Hepatocyte (in vitro differentiated cells): ENCODE measurements around the gene RSAD1. TPM values are rescaled to one million over a fixed set of nuclear protein-coding genes. Genes with fewer than 3 reads are reported as not detected.

Source experiments
- DNase-seq: peaks from one replicate; pipeline ENCODE4 v3.0.0-alpha.2; 2016; ENCODE audit warnings: low spot score
- H2AFZ ChIP-seq: fragments of 200-600 bp; sonication (generic); 2 replicates; pipeline ENCODE4 v1.6.0; 2016; ENCODE audit warnings: antibody characterized with exemption, mild to moderate bottlenecking
- H3K27ac ChIP-seq: fragments of 200-600 bp; sonication (generic); 2 replicates; pipeline ENCODE4 v1.5.1; 2016; ENCODE audit warnings: mild to moderate bottlenecking
- H3K27me3 ChIP-seq: fragments of 200-600 bp; sonication (generic); 2 replicates; pipeline ENCODE4 v1.6.1; 2016
- H3K36me3 ChIP-seq: fragments of 200-600 bp; sonication (generic); replicated peaks from 2 replicates; pipeline ENCODE4 v1.5.1; 2016; ENCODE audit warnings: low read depth; ENCODE audit not compliant: insufficient read depth
- H3K4me1 ChIP-seq: fragments of 200-600 bp; sonication (generic); 2 replicates; pipeline ENCODE4 v1.5.1; 2016; ENCODE audit warnings: mild to moderate bottlenecking, moderate library complexity; ENCODE audit not compliant: insufficient read depth
- H3K4me2 ChIP-seq: fragments of 200-600 bp; sonication (generic); 2 replicates; pipeline ENCODE4 v1.6.0; 2016
- H3K4me3 ChIP-seq: fragments of 200-600 bp; sonication (generic); 2 replicates; pipeline ENCODE4 v1.5.1; 2016; ENCODE audit warnings: mild to moderate bottlenecking
- H3K79me2 ChIP-seq: fragments of 200-600 bp; sonication (generic); 2 replicates; pipeline ENCODE4 v1.6.0; 2017; ENCODE audit warnings: mild to moderate bottlenecking
- H3K9me2 ChIP-seq: fragments of 200-600 bp; sonication (generic); replicated peaks from 2 replicates; pipeline ENCODE4 v1.6.0; 2017; ENCODE audit warnings: mild to moderate bottlenecking; ENCODE audit not compliant: insufficient read depth
- H3K9me3 ChIP-seq: fragments of 200-600 bp; sonication (generic); 2 replicates; pipeline ENCODE4 v1.5.1; 2016; ENCODE audit warnings: low read depth, mild to moderate bottlenecking
- H4K20me1 ChIP-seq: fragments of 200-600 bp; sonication (generic); 2 replicates; pipeline ENCODE4 v1.6.0; 2016; ENCODE audit warnings: mild to moderate bottlenecking; ENCODE audit not compliant: insufficient read depth, poor library complexity, severe bottlenecking
- CTCF ChIP-seq: fragments of 200-600 bp; sonication (generic); IDR thresholded peaks from 2 replicates; pipeline ENCODE4 v1.5.1; 2016; ENCODE audit warnings: antibody characterized with exemption, mild to moderate bottlenecking; ENCODE audit not compliant: poor library complexity
- EZH2 ChIP-seq: fragments of 200-600 bp; sonication (generic); IDR thresholded peaks from 2 replicates; pipeline ENCODE4 v1.6.1; 2016; ENCODE audit warnings: antibody characterized with exemption, mild to moderate bottlenecking, borderline replicate concordance
- EZH2phosphoT487 ChIP-seq: fragments of 200-600 bp; sonication (generic); IDR thresholded peaks from one replicate; pipeline ENCODE4 v1.6.1; 2018; ENCODE audit warnings: antibody characterized with exemption, mild to moderate bottlenecking, low read depth, moderate library complexity; ENCODE audit not compliant: unreplicated experiment, severe bottlenecking
- whole genome bisulfite sequencing: methylation state at CpG from one replicate; pipeline ENCODE4 v1.1.6; 2016; ENCODE audit warnings: low lambda C conversion rate; ENCODE audit errors: missing lambda C conversion rate; 5-methylcytosine and 5-hydroxymethylcytosine counted together
- polyA plus RNA-seq: library from polyadenylated mRNA; unstranded; fragments of >200 nt; fragmentation: Nextera tagmentation; extraction: Ambion mirVana; gene quantifications from 2 replicates; pipeline ENCODE4 v1.2.1, GENCODE V29; 2016
- total RNA-seq: library from RNA; depleted of rRNA; stranded (reverse); fragments of >200 nt; gene quantifications from 2 replicates; pipeline ENCODE4 v1.2.3, GENCODE V29; 2014

Gene RSAD1
- total and polyA plus RNA-seq, 2 experiments from 2014 or later: 28.6 to 44.2 TPM

DNA sequence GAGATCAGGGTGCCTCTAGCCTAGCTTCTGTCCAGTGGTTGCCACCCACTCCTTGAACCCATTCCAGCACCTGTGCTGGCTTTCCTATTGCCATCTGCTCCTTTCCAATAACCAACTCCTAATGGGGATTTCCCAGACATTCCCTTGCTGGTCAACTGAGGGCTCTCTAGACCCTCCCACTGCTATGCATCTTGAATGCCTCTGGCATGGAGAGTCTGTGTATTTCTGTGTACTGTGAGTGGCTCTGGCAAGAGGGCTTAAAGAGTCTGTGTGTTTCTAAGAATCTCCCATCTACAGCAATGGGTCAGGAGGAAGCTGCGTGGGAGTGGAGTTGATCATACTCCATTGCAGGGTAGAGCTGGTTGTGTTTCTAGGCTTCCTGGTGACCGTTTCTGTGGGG is 42.9 kb downstream of the RSAD1 start:
- H3K27ac ChIP-seq: no peak overlapping the region
- H3K9me2 ChIP-seq: no peaks in the 10 kb centered on the region
- no peak overlapping the region for H3K4me3 ChIP-seq
- H3K4me2 ChIP-seq: no peak overlapping the region
- no peaks in the 10 kb centered on the region for H3K79me2 ChIP-seq
- no peaks in the 10 kb centered on the region for H3K9me3 ChIP-seq
- no peaks in the 10 kb centered on the region for H4K20me1 ChIP-seq
- TF ChIP-seq CTCF (no peak), EZH2phosphoT487 (no peak), EZH2 (no peak)
- 90% methylated on average over 2 of the region's 2 CpGs for WGBS
- no peaks in the 10 kb centered on the region for H3K36me3 ChIP-seq
- DNase-seq: no peak
- H3K27me3 ChIP-seq: no peaks in the 10 kb centered on the region
- H3K4me1 ChIP-seq: no peaks in the 10 kb centered on the region
- no peak overlapping the region for H2AFZ ChIP-seq

DNA sequence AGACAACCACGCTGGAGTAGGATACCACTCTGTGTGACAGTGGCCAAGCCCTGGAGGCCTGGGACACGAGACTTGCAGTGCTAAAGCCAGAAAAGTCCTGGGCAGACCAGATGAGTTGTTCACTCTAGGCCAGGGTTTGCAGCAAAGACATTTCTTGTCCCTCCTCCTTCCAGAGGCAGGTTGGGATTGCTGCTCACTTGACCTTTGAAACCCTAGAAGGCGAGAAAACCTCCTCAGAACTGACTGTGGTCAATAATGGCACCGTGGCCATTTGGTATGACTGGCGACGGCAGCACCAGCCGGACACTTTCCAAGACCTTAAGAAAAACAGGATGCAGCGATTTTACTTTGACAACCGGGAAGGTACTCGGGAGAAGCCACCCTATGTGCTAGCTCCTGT is 44.1 kb downstream of the RSAD1 start:
- 84% methylated on average over 10 of the region's 10 CpGs for WGBS

GRCh38 chr17:50523208-50523607 is 44.5 kb downstream of the RSAD1 start:
- Histone ChIP-seq H2AFZ (no peak overlapping the region), H3K36me3 (no peaks in the 10 kb centered on the region), H3K9me2 (no peaks in the 10 kb centered on the region), H3K79me2 (no peaks in the 10 kb centered on the region), H4K20me1 (no peaks in the 10 kb centered on the region), H3K27ac (no peak overlapping the region), H3K4me3 (no peak overlapping the region), H3K4me1 (no peaks in the 10 kb centered on the region), H3K4me2 (no peak overlapping the region), H3K9me3 (no peaks in the 10 kb centered on the region), H3K27me3 (no peaks in the 10 kb centered on the region)
- WGBS: 75% methylated on average over 2 of the region's 2 CpGs
- no peak for TF ChIP-seq CTCF
- TF ChIP-seq EZH2phosphoT487: no peak
- TF ChIP-seq EZH2: no peak
- DNase-seq: no peak

More for the DNA sequence above, 44.1 kb downstream of the RSAD1 start:
- H3K27ac ChIP-seq: no peak overlapping the region
- no peaks in the 10 kb centered on the region for H3K4me1 ChIP-seq
- H3K27me3 ChIP-seq: no peaks in the 10 kb centered on the region
- no peaks in the 10 kb centered on the region for H4K20me1 ChIP-seq
- no peak overlapping the region for H2AFZ ChIP-seq
- H3K9me3 ChIP-seq: no peaks in the 10 kb centered on the region
- no peak overlapping the region for H3K4me3 ChIP-seq
- DNase-seq: no peak
- no peaks in the 10 kb centered on the region for H3K79me2 ChIP-seq
- no peaks in the 10 kb centered on the region for H3K9me2 ChIP-seq
- no peak for TF ChIP-seq EZH2
- TF ChIP-seq CTCF: no peak
- no peak for TF ChIP-seq EZH2phosphoT487
- no peaks in the 10 kb centered on the region for H3K36me3 ChIP-seq
- no peak overlapping the region for H3K4me2 ChIP-seq

GRCh38 chr17:50524838-50525237 is 46.2 kb downstream of the RSAD1 start:
- no peaks in the 10 kb centered on the region for H3K36me3 ChIP-seq
- no peaks in the 10 kb centered on the region for H3K9me3 ChIP-seq
- no peaks in the 10 kb centered on the region for H3K4me1 ChIP-seq
- no peaks in the 10 kb centered on the region for H3K79me2 ChIP-seq
- WGBS: 96% methylated on average over 16 of the region's 18 CpGs
- TF ChIP-seq EZH2 (no peak), CTCF (no peak), EZH2phosphoT487 (no peak)
- H3K27me3 ChIP-seq: no peaks in the 10 kb centered on the region
- H2AFZ ChIP-seq: no peak overlapping the region
- no peaks in the 10 kb centered on the region for H4K20me1 ChIP-seq
- no peak overlapping the region for H3K4me2 ChIP-seq
- no peak for DNase-seq
- no peak overlapping the region for H3K4me3 ChIP-seq
- no peaks in the 10 kb centered on the region for H3K9me2 ChIP-seq
- H3K27ac ChIP-seq: no peak overlapping the region
